OCI-LY1 (cell line): ENCODE data around the gene SRD5A3.
"Not testable (repeated sequence)": the region's sequence is repeated elsewhere in the genome, so short reads cannot be mapped to it uniquely, and the experiment has no call there.

Source experiments
- H2AFZ ChIP-seq: fragments of 200-600 bp; sonication (generic), shearing (Covaris generic); 2 replicates; pipeline ENCODE4 v1.6.0; 2014; ENCODE audit warnings: antibody characterized with exemption, mild to moderate bottlenecking, low read length
- H3F3A ChIP-seq: fragments of 200-600 bp; sonication (generic), shearing (Covaris generic); 2 replicates; pipeline ENCODE4 v1.6.0; 2014; ENCODE audit warnings: mild to moderate bottlenecking, antibody characterized with exemption, low read length, moderate library complexity; ENCODE audit not compliant: insufficient read depth
- H3K27ac ChIP-seq: fragments of 200-600 bp; sonication (generic); 2 replicates; pipeline ENCODE4 v1.5.1; 2014; ENCODE audit warnings: low read length, mixed run types, mild to moderate bottlenecking, low read depth; ENCODE audit not compliant: poor library complexity, severe bottlenecking
- H3K27me3 ChIP-seq: fragments of 200-600 bp; sonication (generic); 2 replicates; pipeline ENCODE4 v1.6.0; 2014; ENCODE audit warnings: antibody characterized with exemption, mild to moderate bottlenecking, low read length, moderate library complexity; ENCODE audit not compliant: insufficient read depth
- H3K36me3 ChIP-seq: fragments of 200-600 bp; sonication (generic); 2 replicates; pipeline ENCODE4 v1.6.1; 2014; ENCODE audit warnings: mild to moderate bottlenecking, antibody characterized with exemption, low read length, moderate library complexity, mixed read lengths; ENCODE audit not compliant: insufficient read depth
- H3K4me1 ChIP-seq: fragments of 200-600 bp; sonication (generic); 2 replicates; pipeline ENCODE4 v1.5.1; 2014; ENCODE audit warnings: mild to moderate bottlenecking, low read length, moderate library complexity; ENCODE audit not compliant: insufficient read depth, severe bottlenecking
- H3K4me2 ChIP-seq: fragments of 200-600 bp; sonication (generic), shearing (Covaris generic); 2 replicates; pipeline ENCODE4 v1.6.1; 2014; ENCODE audit warnings: low read length
- H3K4me3 ChIP-seq: fragments of 200-600 bp; sonication (generic); 2 replicates; pipeline ENCODE4 v1.5.1; 2014; ENCODE audit warnings: low read length, low read depth, mild to moderate bottlenecking, mixed read lengths; ENCODE audit not compliant: poor library complexity, severe bottlenecking
- H3K79me2 ChIP-seq: fragments of 200-600 bp; shearing (Covaris generic); 2 replicates; pipeline ENCODE4 v1.6.1; 2016; ENCODE audit warnings: mixed run types, low read length, mixed read lengths; ENCODE audit not compliant: insufficient read depth
- H3K9ac ChIP-seq: fragments of 200-600 bp; sonication (generic), shearing (Covaris generic); 2 replicates; pipeline ENCODE4 v1.6.1; 2014; ENCODE audit warnings: mild to moderate bottlenecking, low read length, mixed read lengths
- H3K9me2 ChIP-seq: fragments of 200-600 bp; sonication (generic), shearing (Covaris generic); 2 replicates; pipeline ENCODE4 v1.6.1; 2014; ENCODE audit warnings: low read depth, mild to moderate bottlenecking, low read length, mixed read lengths
- H3K9me3 ChIP-seq: fragments of 200-600 bp; shearing (Covaris generic); 2 replicates; pipeline ENCODE4 v1.6.1; 2014; ENCODE audit warnings: low read length, mixed read lengths
- H4K20me1 ChIP-seq: fragments of 200-600 bp; sonication (generic), shearing (Covaris generic); 2 replicates; pipeline ENCODE4 v1.6.0; 2016; ENCODE audit warnings: mild to moderate bottlenecking, low read length; ENCODE audit not compliant: insufficient read depth
- EZH2 ChIP-seq: fragments of 200-600 bp; sonication (generic), shearing (Covaris generic); IDR thresholded peaks from 2 replicates; pipeline ENCODE4 v1.8.0; 2017; ENCODE audit warnings: borderline replicate concordance, mixed run types, mild to moderate bottlenecking, antibody characterized with exemption, low read length, moderate library complexity, mixed read lengths
- TF ChIP-seq, protein P1 (sequence below): fragments of 200-600 bp; sonication (generic), shearing (Covaris generic); IDR thresholded peaks from 2 replicates; pipeline ENCODE4 v1.5.1; 2017; ENCODE audit warnings: mild to moderate bottlenecking, antibody characterized with exemption, low read length, moderate library complexity, mixed read lengths

Gene SRD5A3

DNA sequence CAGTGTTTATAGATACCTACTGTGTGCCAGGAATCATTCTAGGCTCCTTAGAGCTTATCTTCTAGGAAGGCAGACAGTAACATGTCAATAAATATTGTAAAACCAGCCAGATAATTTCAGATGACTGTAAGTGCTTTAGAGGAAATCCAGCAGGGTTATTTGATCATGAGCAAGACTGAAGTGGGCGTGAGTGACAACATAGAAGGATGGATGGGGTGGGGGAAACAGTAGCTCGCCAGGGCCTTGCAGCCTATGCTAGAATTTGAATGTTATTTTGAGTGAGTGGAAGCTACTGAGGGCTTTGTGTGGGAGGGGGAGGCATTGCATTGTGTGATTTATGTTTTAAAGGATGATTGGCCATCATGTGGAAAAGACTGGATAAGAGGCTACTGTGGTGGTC lies 6.7 kb downstream of the SRD5A3 start:
- TF ChIP-seq, protein P1, sequence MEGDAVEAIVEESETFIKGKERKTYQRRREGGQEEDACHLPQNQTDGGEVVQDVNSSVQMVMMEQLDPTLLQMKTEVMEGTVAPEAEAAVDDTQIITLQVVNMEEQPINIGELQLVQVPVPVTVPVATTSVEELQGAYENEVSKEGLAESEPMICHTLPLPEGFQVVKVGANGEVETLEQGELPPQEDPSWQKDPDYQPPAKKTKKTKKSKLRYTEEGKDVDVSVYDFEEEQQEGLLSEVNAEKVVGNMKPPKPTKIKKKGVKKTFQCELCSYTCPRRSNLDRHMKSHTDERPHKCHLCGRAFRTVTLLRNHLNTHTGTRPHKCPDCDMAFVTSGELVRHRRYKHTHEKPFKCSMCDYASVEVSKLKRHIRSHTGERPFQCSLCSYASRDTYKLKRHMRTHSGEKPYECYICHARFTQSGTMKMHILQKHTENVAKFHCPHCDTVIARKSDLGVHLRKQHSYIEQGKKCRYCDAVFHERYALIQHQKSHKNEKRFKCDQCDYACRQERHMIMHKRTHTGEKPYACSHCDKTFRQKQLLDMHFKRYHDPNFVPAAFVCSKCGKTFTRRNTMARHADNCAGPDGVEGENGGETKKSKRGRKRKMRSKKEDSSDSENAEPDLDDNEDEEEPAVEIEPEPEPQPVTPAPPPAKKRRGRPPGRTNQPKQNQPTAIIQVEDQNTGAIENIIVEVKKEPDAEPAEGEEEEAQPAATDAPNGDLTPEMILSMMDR: no peak
- no peak for TF ChIP-seq EZH2
- Histone ChIP-seq H3K4me3 (no peak overlapping the region), H3F3A (no peaks in the 10 kb centered on the region), H3K9me3 (peaks cover 4% of the 10 kb centered on the region; the same call in 1 of the 2 replicates), H3K9me2 (no peaks in the 10 kb centered on the region), H3K27ac (no peak overlapping the region), H4K20me1 (no peaks in the 10 kb centered on the region), H3K4me2 (no peak overlapping the region), H3K9ac (no peak overlapping the region), H3K36me3 (peaks cover 25% of the 10 kb centered on the region), H3K4me1 (peaks cover 12% of the 10 kb centered on the region), H3K27me3 (no peaks in the 10 kb centered on the region), H2AFZ (no peak overlapping the region), H3K79me2 (no peaks in the 10 kb centered on the region)

DNA sequence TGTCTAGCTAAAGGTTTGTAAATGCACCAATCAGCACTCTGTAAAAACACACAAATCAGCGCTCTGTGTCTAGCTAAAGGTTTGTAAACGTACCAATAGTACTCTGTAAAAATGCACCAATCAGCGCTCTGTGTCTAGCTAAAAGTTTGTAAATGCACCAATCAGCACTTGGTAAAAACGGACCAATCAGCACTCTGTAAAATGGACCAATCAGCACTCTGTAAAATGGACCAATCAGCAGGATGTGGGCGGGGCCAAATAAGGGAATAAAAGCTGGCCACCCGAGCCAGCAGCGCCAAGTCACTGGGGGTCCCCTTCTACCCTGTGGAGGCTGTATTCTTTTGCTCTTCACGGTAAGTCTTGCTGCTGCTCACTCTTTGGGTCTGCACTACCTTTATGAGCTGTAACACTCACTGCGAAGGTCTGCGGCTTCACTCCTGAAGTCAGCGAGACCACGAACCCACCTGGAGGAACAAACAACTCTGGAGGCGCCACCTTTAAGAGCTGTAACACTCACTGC lies 7.2 kb downstream of the SRD5A3 start:
- not testable (repeated sequence) for H3K4me1 ChIP-seq, H3K27ac ChIP-seq, H3K27me3 ChIP-seq, H2AFZ ChIP-seq, H3K4me3 ChIP-seq, H3K79me2 ChIP-seq, H3F3A ChIP-seq, H3K4me2 ChIP-seq, H3K9me3 ChIP-seq, H3K9ac ChIP-seq, H4K20me1 ChIP-seq, H3K9me2 ChIP-seq
- H3K36me3 ChIP-seq: peaks cover 25% of the 10 kb centered on the region

- no peaks in the 10 kb centered on the region for H3F3A ChIP-seq
- H4K20me1 ChIP-seq: no peaks in the 10 kb centered on the region
- H3K4me1 ChIP-seq: peaks cover 10% of the 10 kb centered on the region
- H3K9me2 ChIP-seq: no peaks in the 10 kb centered on the region
- no peak overlapping the region for H3K4me2 ChIP-seq
- H3K27me3 ChIP-seq: no peaks in the 10 kb centered on the region
- H2AFZ ChIP-seq: no peak overlapping the region
- H3K4me3 ChIP-seq: no peak overlapping the region
- H3K9ac ChIP-seq: no peak overlapping the region
- H3K27ac ChIP-seq: no peak overlapping the region
- no peaks in the 10 kb centered on the region for H3K79me2 ChIP-seq
- no peak for TF ChIP-seq EZH2
- TF ChIP-seq, protein P1: no peak
- peaks cover 4% of the 10 kb centered on the region; the same call in 1 of the 2 replicates for H3K9me3 ChIP-seq
- H3K36me3 ChIP-seq: peaks cover 29% of the 10 kb centered on the region
Observed at GRCh38 chr4:55354648-55355047, 8.6 kb downstream of the SRD5A3 start.

DNA sequence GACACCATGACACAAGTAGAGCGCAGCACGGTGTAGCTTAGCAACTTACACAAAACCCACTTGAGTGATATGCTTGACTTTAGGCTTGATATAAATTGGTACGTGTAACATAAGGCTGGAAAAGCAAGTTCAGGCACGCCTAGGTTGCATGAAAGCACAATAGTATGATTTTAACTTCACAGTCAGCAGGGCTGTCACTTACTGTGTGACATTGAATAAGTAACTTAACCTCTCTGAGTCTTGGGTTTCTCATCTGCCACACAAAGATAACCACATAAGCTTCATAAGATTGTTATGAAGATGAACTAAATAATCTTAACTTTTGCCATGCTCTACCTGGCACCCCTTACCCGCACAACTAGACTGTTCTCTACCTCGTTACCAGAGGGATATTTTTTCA lies 9.5 kb downstream of the SRD5A3 start:
- peaks cover 10% of the 10 kb centered on the region for H3K4me1 ChIP-seq
- no peak overlapping the region for H3K27ac ChIP-seq
- no peaks in the 10 kb centered on the region for H3K9me2 ChIP-seq
- no peak overlapping the region for H2AFZ ChIP-seq
- no peaks in the 10 kb centered on the region for H3K79me2 ChIP-seq
- H3K36me3 ChIP-seq: peaks cover 29% of the 10 kb centered on the region
- no peak for TF ChIP-seq EZH2
- TF ChIP-seq, protein P1: no peak
- no peak overlapping the region for H3K4me2 ChIP-seq
- H3K27me3 ChIP-seq: no peaks in the 10 kb centered on the region
- H4K20me1 ChIP-seq: no peaks in the 10 kb centered on the region
- H3F3A ChIP-seq: no peaks in the 10 kb centered on the region
- no peak overlapping the region for H3K9ac ChIP-seq
- H3K4me3 ChIP-seq: no peak overlapping the region
- peaks cover 4% of the 10 kb centered on the region; the same call in 1 of the 2 replicates for H3K9me3 ChIP-seq
